Loucy (cell line): ENCODE results near the gene COL20A1.

Experiments used
- H2AFZ ChIP-seq: fragments of 200-600 bp; sonication (generic); 2 replicates; pipeline ENCODE4 v1.6.0; 2016; ENCODE audit warnings: antibody characterized with exemption, mild to moderate bottlenecking, low read length, moderate library complexity
- H3F3A ChIP-seq: fragments of 200-600 bp; 2 replicates; pipeline ENCODE4 v1.6.0; 2016; ENCODE audit warnings: antibody characterized with exemption, low read depth, mild to moderate bottlenecking
- H3K27me3 ChIP-seq: fragments of 200-600 bp; sonication (generic); 2 replicates; pipeline ENCODE4 v1.6.1; 2014; ENCODE audit warnings: low read length, mild to moderate bottlenecking; ENCODE audit not compliant: insufficient read depth, poor library complexity, severe bottlenecking
- H3K36me3 ChIP-seq: fragments of 200-600 bp; sonication (generic); 2 replicates; pipeline ENCODE4 v1.6.1; 2016; ENCODE audit warnings: low read length; ENCODE audit not compliant: insufficient read depth
- H3K4me1 ChIP-seq: fragments of 200-600 bp; sonication (generic); 2 replicates; pipeline ENCODE4 v1.5.1; 2014; ENCODE audit warnings: low read length, mild to moderate bottlenecking; ENCODE audit not compliant: insufficient read depth, poor library complexity, severe bottlenecking
- H3K4me2 ChIP-seq: fragments of 200-600 bp; sonication (generic); 2 replicates; pipeline ENCODE4 v1.6.0; 2014; ENCODE audit warnings: antibody characterized with exemption, low read length, low read depth, mild to moderate bottlenecking; ENCODE audit not compliant: poor library complexity, severe bottlenecking
- H3K4me3 ChIP-seq: fragments of 200-600 bp; sonication (generic); 2 replicates; pipeline ENCODE4 v1.5.1; 2014; ENCODE audit warnings: low read length, mild to moderate bottlenecking, mixed read lengths; ENCODE audit not compliant: poor library complexity, severe bottlenecking
- H3K79me2 ChIP-seq: fragments of 200-600 bp; sonication (generic); 2 replicates; pipeline ENCODE4 v1.6.1; 2014; ENCODE audit warnings: low read length; ENCODE audit not compliant: insufficient read depth
- H3K9ac ChIP-seq: fragments of 200-600 bp; sonication (generic); 2 replicates; pipeline ENCODE4 v1.6.0; 2014; ENCODE audit warnings: mild to moderate bottlenecking, low read depth, low read length, moderate library complexity; ENCODE audit not compliant: poor library complexity, severe bottlenecking
- H3K9me2 ChIP-seq: fragments of 200-600 bp; sonication (generic); replicated peaks from 2 replicates; pipeline ENCODE4 v1.6.1; 2016; ENCODE audit warnings: low read depth, low read length, mixed read lengths
- H3K9me3 ChIP-seq: fragments of 200-600 bp; sonication (generic); 2 replicates; pipeline ENCODE4 v1.6.1; 2014; ENCODE audit warnings: mild to moderate bottlenecking, antibody characterized with exemption, low read length, low read depth; ENCODE audit not compliant: insufficient read depth
- H4K20me1 ChIP-seq: fragments of 200-600 bp; sonication (generic); 2 replicates; pipeline ENCODE4 v1.6.0; 2014; ENCODE audit warnings: antibody characterized with exemption, low read length, mild to moderate bottlenecking; ENCODE audit not compliant: insufficient read depth, poor library complexity, severe bottlenecking
- CTCF ChIP-seq: fragments of 200-600 bp; sonication (generic); conservative IDR thresholded peaks from 2 replicates; pipeline ENCODE4 v1.5.1; 2014; ENCODE audit warnings: mild to moderate bottlenecking, antibody characterized with exemption, low read length
- EZH2phosphoT487 ChIP-seq: fragments of 200-600 bp; IDR thresholded peaks from 2 replicates; pipeline ENCODE4 v1.6.1; 2018; ENCODE audit warnings: antibody characterized with exemption, mild to moderate bottlenecking, moderate library complexity, borderline replicate concordance

Gene COL20A1

GRCh38 chr20:63319164-63320040 lies 26.4 kb downstream of the COL20A1 start:
- Histone ChIP-seq H3K9me3 (no peaks in the 10 kb centered on the region), H3K79me2 (no peaks in the 10 kb centered on the region), H3K4me3 (no peak overlapping the region), H3K9me2 (no peaks in the 10 kb centered on the region), H3F3A (no peaks in the 10 kb centered on the region), H3K27me3 (no peaks in the 10 kb centered on the region), H3K36me3 (no peaks in the 10 kb centered on the region), H4K20me1 (no peaks in the 10 kb centered on the region), H3K4me2 (no peak overlapping the region), H3K4me1 (no peaks in the 10 kb centered on the region), H3K9ac (no peak overlapping the region), H2AFZ (no peak overlapping the region)
- TF ChIP-seq CTCF, result no peak
- no peak for TF ChIP-seq EZH2phosphoT487

GRCh38 chr20:63320041-63320511 lies 27.1 kb downstream of the COL20A1 start:
- H3F3A ChIP-seq, result no peaks in the 10 kb centered on the region
- no peak overlapping the region for H3K4me3 ChIP-seq
- no peaks in the 10 kb centered on the region for H3K4me1 ChIP-seq
- H3K36me3 ChIP-seq, result no peaks in the 10 kb centered on the region
- no peaks in the 10 kb centered on the region for H3K27me3 ChIP-seq
- no peaks in the 10 kb centered on the region for H3K79me2 ChIP-seq
- H3K9me2 ChIP-seq, result no peaks in the 10 kb centered on the region
- TF ChIP-seq CTCF (no peak), EZH2phosphoT487 (no peak)
- no peak overlapping the region for H3K9ac ChIP-seq
- H2AFZ ChIP-seq, result no peak overlapping the region
- H3K9me3 ChIP-seq, result no peaks in the 10 kb centered on the region
- H3K4me2 ChIP-seq, result no peak overlapping the region
- H4K20me1 ChIP-seq, result no peaks in the 10 kb centered on the region

GRCh38 chr20:63320616-63321147 lies 27.7 kb downstream of the COL20A1 start:
- Histone ChIP-seq H3K4me2 (no peak overlapping the region), H3K79me2 (no peaks in the 10 kb centered on the region), H4K20me1 (no peaks in the 10 kb centered on the region), H3K4me1 (no peaks in the 10 kb centered on the region), H3K9ac (no peak overlapping the region), H3K9me3 (no peaks in the 10 kb centered on the region), H3K36me3 (no peaks in the 10 kb centered on the region), H3K4me3 (no peak overlapping the region), H3K27me3 (no peaks in the 10 kb centered on the region), H2AFZ (no peak overlapping the region), H3K9me2 (no peaks in the 10 kb centered on the region), H3F3A (no peaks in the 10 kb centered on the region)
- TF ChIP-seq EZH2phosphoT487 (no peak), CTCF (no peak)
